Upper lobe of left lung (tissue), 4 donors: ENCODE measurements around the gene ZBTB48.

ENCODE experiments used
- CTCF ChIP-seq, 6 experiments: fragments of 450-650 bp in 4 of 6; fragments of 200-600 bp in 2 of 6; sonication (generic) in 2 of 6; IDR thresholded peaks; one replicate each; pipeline ENCODE4 v1.5.1; 2016 to 2019; ENCODE audit warnings: antibody characterized with exemption in 6 of 6
- POLR2A ChIP-seq, 4 donors: fragments of 450-650 bp; IDR thresholded peaks; one replicate each; pipeline ENCODE4 v1.5.1; 2016 to 2017; ENCODE audit warnings: antibody characterized with exemption in 4 of 4, mild to moderate bottlenecking in 2 of 4
- POLR2AphosphoS5 ChIP-seq, 2 donors: sonication (generic); formaldehyde crosslinking; IDR thresholded peaks; one replicate each; pipeline ENCODE4 v1.5.1; 2017; ENCODE audit warnings: antibody characterized with exemption in 2 of 2

- TF ChIP-seq CTCF (IDR thresholded peaks at IDR 0.05) (no peak), POLR2A (IDR thresholded peaks at IDR 0.05) (no peak), POLR2AphosphoS5 (IDR thresholded peaks at IDR 0.05) (no peak)
Measured at GRCh38 chr1:6622396-6623152, 42.8 kb downstream of the ZBTB48 start.
